CD14-positive monocyte (primary cell): ENCODE measurements around the gene KCNAB1. TPM values are rescaled to one million over a fixed set of nuclear protein-coding genes. Genes with fewer than 3 reads are reported as not detected.

Experiments
- DNase-seq, 3 donors: peaks; one replicate each; pipeline ENCODE4 v3.0.0-alpha.2; 2011 to 2022
- H2AFZ ChIP-seq: 2 replicates; pipeline ENCODE4 v1.6.0; 2012; ENCODE audit warnings: mild to moderate bottlenecking, low read depth, low read length, inconsistent platforms; ENCODE audit not compliant: insufficient read depth, poor library complexity, severe bottlenecking
- H3K27ac ChIP-seq, 2 donors: 1 replicate in 1 of 2; 2 replicates in 1 of 2; pipeline ENCODE4 v1.5.1; 2012 to 2013; ENCODE audit warnings: low read length in 2 of 2, control low read depth in 1 of 2, inconsistent platforms in 1 of 2, low read depth in 1 of 2, mild to moderate bottlenecking in 1 of 2
- H3K27me3 ChIP-seq, 2 donors: one replicate each; pipeline versions ENCODE4 v1.6.0 to v1.6.1; 2011 to 2013; ENCODE audit warnings: low read length in 2 of 2; ENCODE audit not compliant: control insufficient read depth in 2 of 2, insufficient read depth in 2 of 2
- H3K36me3 ChIP-seq, 2 donors: replicated peaks in 1 of 2; 1 replicate in 1 of 2; 2 replicates in 1 of 2; pipeline versions ENCODE4 v1.5.1 to v1.6.1; 2012 to 2013; ENCODE audit warnings: low read length in 2 of 2, control low read depth in 1 of 2, inconsistent platforms in 1 of 2, mild to moderate bottlenecking in 1 of 2; ENCODE audit not compliant: insufficient read depth in 2 of 2, control insufficient read depth in 1 of 2
- H3K4me1 ChIP-seq, 2 donors: 1 replicate in 1 of 2; 2 replicates in 1 of 2; pipeline versions ENCODE4 v1.5.1 to v1.6.1; 2012 to 2013; ENCODE audit warnings: low read length in 2 of 2, control low read depth in 1 of 2, inconsistent platforms in 1 of 2, mild to moderate bottlenecking in 1 of 2, moderate library complexity in 1 of 2; ENCODE audit not compliant: insufficient read depth in 2 of 2, control insufficient read depth in 1 of 2
- H3K4me2 ChIP-seq: replicated peaks from 2 replicates; pipeline ENCODE3; 2012; ENCODE audit warnings: low read length, moderate library complexity, mild to moderate bottlenecking; ENCODE audit not compliant: poor library complexity, severe bottlenecking; ENCODE audit errors: extremely low read depth
- H3K4me3 ChIP-seq, 3 experiments: fragments of 200-600 bp in 1 of 3; sonication (generic) in 1 of 3; replicated peaks in 1 of 3; 1 replicate in 2 of 3; 2 replicates in 1 of 3; pipeline ENCODE4 v1.5.1; 2011 to 2013; ENCODE audit warnings: low read length in 3 of 3, mild to moderate bottlenecking in 3 of 3, control low read depth in 2 of 3, low read depth in 2 of 3, inconsistent platforms in 1 of 3, moderate library complexity in 1 of 3
- H3K79me2 ChIP-seq: 2 replicates; pipeline ENCODE4 v1.6.0; 2012; ENCODE audit warnings: mild to moderate bottlenecking, control low read depth, inconsistent platforms, low read length, moderate library complexity; ENCODE audit not compliant: insufficient read depth
- H3K9ac ChIP-seq: 2 replicates; pipeline ENCODE4 v1.6.0; 2017; ENCODE audit warnings: low read length, mild to moderate bottlenecking; ENCODE audit not compliant: insufficient read depth, poor library complexity, severe bottlenecking
- H3K9me3 ChIP-seq, 2 donors: replicated peaks in 1 of 2; 1 replicate in 1 of 2; 2 replicates in 1 of 2; pipeline versions ENCODE4 v1.5.1 to v1.6.1; 2012 to 2013; ENCODE audit warnings: low read length in 2 of 2, control low read depth in 1 of 2; ENCODE audit not compliant: control insufficient read depth in 1 of 2, insufficient read depth in 1 of 2
- H4K20me1 ChIP-seq: 2 replicates; pipeline ENCODE4 v1.6.0; 2012; ENCODE audit warnings: mild to moderate bottlenecking, low read length, control low read depth, moderate library complexity; ENCODE audit not compliant: insufficient read depth
- H3K27ac Mint-ChIP-seq, 7 donors: one replicate each; pipeline ENCODE4 v1.8.0; 2020; ENCODE audit warnings: mild to moderate bottlenecking in 7 of 7, mixed read lengths in 7 of 7, moderate library complexity in 6 of 7, inconsistent platforms in 2 of 7
- H3K27me3 Mint-ChIP-seq, 3 donors: one replicate each; pipeline ENCODE4 v1.8.0; 2021 to 2022; ENCODE audit warnings: low read depth in 3 of 3, mild to moderate bottlenecking in 3 of 3, mixed read lengths in 3 of 3, moderate library complexity in 3 of 3, inconsistent platforms in 1 of 3
- H3K36me3 Mint-ChIP-seq, 2 donors: one replicate each; pipeline ENCODE4 v1.8.0; 2020; ENCODE audit warnings: mixed read lengths in 2 of 2, inconsistent platforms in 1 of 2, mild to moderate bottlenecking in 1 of 2
- H3K4me1 Mint-ChIP-seq: one replicate; pipeline ENCODE4 v1.8.0; 2020; ENCODE audit warnings: mild to moderate bottlenecking, mixed read lengths
- H3K4me3 Mint-ChIP-seq, 2 donors: one replicate each; pipeline ENCODE4 v1.8.0; 2020; ENCODE audit warnings: mild to moderate bottlenecking in 2 of 2, mixed read lengths in 2 of 2, moderate library complexity in 1 of 2
- H3K9me3 Mint-ChIP-seq, 7 donors: one replicate each; pipeline ENCODE4 v1.8.0; 2020 to 2022; ENCODE audit warnings: mixed read lengths in 7 of 7, mild to moderate bottlenecking in 6 of 7, moderate library complexity in 6 of 7, inconsistent platforms in 2 of 7
- CTCF ChIP-seq: fragments of 200-600 bp; IDR thresholded peaks from one replicate; pipeline ENCODE4 v1.8.0; 2022; ENCODE audit warnings: antibody characterized with exemption, mild to moderate bottlenecking
- WGBS: methylation state at CpG from one replicate; pipeline ENCODE4 v1.1.5; 2013; ENCODE audit warnings: missing lambda C conversion rate; ENCODE audit not compliant: insufficient coverage; 5-methylcytosine and 5-hydroxymethylcytosine counted together
- intact Hi-C, 2 donors: fragments of 100-400 bp; cut with micrococcal nuclease; formaldehyde crosslinking; loops; one replicate each; pipeline versions ENCODE4 v1.15.0 to v1.15.1; 2023
- polyA plus RNA-seq, 3 donors: library from polyadenylated mRNA; depleted of rRNA in 1 of 3; unstranded in 2 of 3; stranded (reverse) in 1 of 3; fragments of 300-500 nt in 2 of 3; fragments of >200 nt in 1 of 3; fragmentation: Illumina TruSeq in 2 of 3; gene quantifications; 1 replicate in 2 of 3; 2 replicates in 1 of 3; pipeline ENCODE4 v1.2.3, GENCODE V29; 2012 to 2021

The KCNAB1 gene
- polyA plus RNA-seq, 3 donors: 0.08 to 0.14 TPM; not detected in 1

- Mint-ChIP-seq H3K27ac (no peak overlapping the region), H3K36me3 (no peaks in the 10 kb centered on the region), H3K4me1 (peaks cover 12% of the 10 kb centered on the region), H3K27me3 (peaks cover 6 to 22% (median 8%) of the 10 kb centered on the region in 3 donors), H3K9me3 (peaks cover 0 to 7% (median 2%) of the 10 kb centered on the region in 7 donors), H3K4me3 (no peak overlapping the region)
- no peak for DNase-seq
- H2AFZ ChIP-seq: no peak overlapping the region
- intact Hi-C loops: no loop called here
- H3K4me1 ChIP-seq: peaks cover 2 to 3% of the 10 kb centered on the region in 2 donors
- H3K9me3 ChIP-seq: no peaks in the 10 kb centered on the region
- H3K79me2 ChIP-seq: no peaks in the 10 kb centered on the region
- no peak overlapping the region for H3K4me3 ChIP-seq
- WGBS: no CpG with 5 or more reads among the region's 1 CpG
- no peak overlapping the region for H3K9ac ChIP-seq
- TF ChIP-seq CTCF: no peak
- no peak overlapping the region for H3K4me2 ChIP-seq
- H3K36me3 ChIP-seq: no peaks in the 10 kb centered on the region
- H3K27ac ChIP-seq: no peak overlapping the region
- peaks cover 3 to 22% of the 10 kb centered on the region in 2 donors for H3K27me3 ChIP-seq
- H4K20me1 ChIP-seq: no peaks in the 10 kb centered on the region
These were observed 399.4 kb downstream of the KCNAB1 start for GRCh38 chr3:156519758-156520162.

GRCh38 chr3:156522673-156523072 lies 402.3 kb downstream of the KCNAB1 start:
- WGBS: no CpG with 5 or more reads among the region's 4 CpGs
- no peak overlapping the region for H3K9ac ChIP-seq
- H3K9me3 ChIP-seq: no peaks in the 10 kb centered on the region
- no peaks in the 10 kb centered on the region for H3K36me3 Mint-ChIP-seq
- no peak overlapping the region for H3K4me3 Mint-ChIP-seq
- no peak overlapping the region for H3K27ac ChIP-seq
- no peak overlapping the region for H3K27ac Mint-ChIP-seq
- peaks cover 3 to 6% of the 10 kb centered on the region in 2 donors for H3K4me1 ChIP-seq
- peaks cover 14% of the 10 kb centered on the region for H3K4me1 Mint-ChIP-seq
- no peak for DNase-seq
- H3K4me3 ChIP-seq: no peak overlapping the region
- H3K36me3 ChIP-seq: no peaks in the 10 kb centered on the region
- no peak for TF ChIP-seq CTCF
- H3K9me3 Mint-ChIP-seq: peaks cover 0 to 7% (median 2%) of the 10 kb centered on the region in 7 donors
- peaks cover 4 to 22% (median 6%) of the 10 kb centered on the region in 3 donors for H3K27me3 Mint-ChIP-seq
- H3K79me2 ChIP-seq: no peaks in the 10 kb centered on the region
- no peak overlapping the region for H2AFZ ChIP-seq
- no peaks in the 10 kb centered on the region for H4K20me1 ChIP-seq
- no peak overlapping the region for H3K4me2 ChIP-seq
- peaks cover 3 to 22% of the 10 kb centered on the region in 2 donors for H3K27me3 ChIP-seq
- intact Hi-C loops: no loop called here
